ENCODE results near the gene GALNT18. TPM values are rescaled to one million over a fixed set of nuclear protein-coding genes. Genes with fewer than 3 reads are reported as not detected.

Gene GALNT18
- total RNA-seq, 1 donor from 2014 or later, result 24.4 TPM

DNA sequence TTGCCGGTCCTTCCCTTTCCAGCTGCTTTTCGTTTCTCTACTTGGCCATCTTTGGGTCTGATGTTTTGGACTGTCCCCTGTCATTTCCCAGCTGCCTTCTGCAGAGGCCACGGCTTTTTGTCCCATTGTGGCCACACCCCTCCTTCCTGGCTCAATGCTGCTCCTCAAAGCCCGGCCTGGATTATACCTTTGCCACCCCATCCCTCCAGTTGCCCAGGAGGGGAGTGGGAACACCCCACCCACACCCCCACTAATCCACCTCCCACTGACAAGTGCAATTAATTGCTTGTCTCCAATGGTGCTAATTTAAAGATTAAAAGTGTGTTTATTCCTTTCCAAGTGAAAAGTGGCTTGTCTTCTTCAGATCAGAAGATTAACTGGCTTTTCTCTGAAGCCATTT lies 234.6 kb downstream of the GALNT18 start:
- DNase-seq, result no peak
- no peaks in the 10 kb centered on the region for H3K36me3 ChIP-seq
- no peak overlapping the region for H3K27ac ChIP-seq (replicated peaks)
- intact Hi-C loops (cut with micrococcal nuclease), result no loop called here
- no peaks in the 10 kb centered on the region for H3K27me3 ChIP-seq (ENCODE audit: low read depth)
- H3K4me1 ChIP-seq, result peaks cover 32% of the 10 kb centered on the region
- H3K4me3 ChIP-seq, result no peak overlapping the region
- TF ChIP-seq, protein P1, sequence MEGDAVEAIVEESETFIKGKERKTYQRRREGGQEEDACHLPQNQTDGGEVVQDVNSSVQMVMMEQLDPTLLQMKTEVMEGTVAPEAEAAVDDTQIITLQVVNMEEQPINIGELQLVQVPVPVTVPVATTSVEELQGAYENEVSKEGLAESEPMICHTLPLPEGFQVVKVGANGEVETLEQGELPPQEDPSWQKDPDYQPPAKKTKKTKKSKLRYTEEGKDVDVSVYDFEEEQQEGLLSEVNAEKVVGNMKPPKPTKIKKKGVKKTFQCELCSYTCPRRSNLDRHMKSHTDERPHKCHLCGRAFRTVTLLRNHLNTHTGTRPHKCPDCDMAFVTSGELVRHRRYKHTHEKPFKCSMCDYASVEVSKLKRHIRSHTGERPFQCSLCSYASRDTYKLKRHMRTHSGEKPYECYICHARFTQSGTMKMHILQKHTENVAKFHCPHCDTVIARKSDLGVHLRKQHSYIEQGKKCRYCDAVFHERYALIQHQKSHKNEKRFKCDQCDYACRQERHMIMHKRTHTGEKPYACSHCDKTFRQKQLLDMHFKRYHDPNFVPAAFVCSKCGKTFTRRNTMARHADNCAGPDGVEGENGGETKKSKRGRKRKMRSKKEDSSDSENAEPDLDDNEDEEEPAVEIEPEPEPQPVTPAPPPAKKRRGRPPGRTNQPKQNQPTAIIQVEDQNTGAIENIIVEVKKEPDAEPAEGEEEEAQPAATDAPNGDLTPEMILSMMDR (IDR thresholded peaks at IDR 0.05; ENCODE audit: borderline replicate concordance), result no peak
- H3K9me3 ChIP-seq (replicated peaks), result no peaks in the 10 kb centered on the region

DNA sequence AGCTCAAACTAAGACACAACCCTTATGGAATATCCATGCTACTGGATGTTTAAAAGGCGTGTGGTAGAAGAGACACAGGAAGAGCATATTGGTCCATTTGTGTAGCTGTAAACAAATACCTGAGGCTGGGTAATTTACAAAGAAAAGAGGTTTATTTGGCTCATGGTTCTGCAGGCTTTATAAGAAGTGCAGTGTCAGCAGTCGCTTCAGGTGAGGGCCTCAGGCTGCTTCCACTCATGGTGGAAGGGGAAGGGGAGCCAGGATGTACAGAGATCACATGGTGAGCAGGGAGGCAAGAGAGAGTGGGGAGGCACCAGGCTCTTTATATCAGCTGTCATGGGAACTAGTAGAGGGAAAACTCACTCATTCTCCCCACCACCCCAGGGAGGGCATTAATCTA lies 237.0 kb downstream of the GALNT18 start:
- no peak for DNase-seq
- H3K9me3 ChIP-seq (replicated peaks), result no peaks in the 10 kb centered on the region
- peaks cover 31% of the 10 kb centered on the region for H3K4me1 ChIP-seq
- no peaks in the 10 kb centered on the region for H3K27me3 ChIP-seq (ENCODE audit: low read depth)
- TF ChIP-seq, protein P1 (IDR thresholded peaks at IDR 0.05; ENCODE audit: borderline replicate concordance), result no peak
- no peak overlapping the region for H3K27ac ChIP-seq (replicated peaks)
- no peak overlapping the region for H3K4me3 ChIP-seq
- H3K36me3 ChIP-seq, result no peaks in the 10 kb centered on the region
- intact Hi-C loops (cut with micrococcal nuclease), result no loop called here

DNA sequence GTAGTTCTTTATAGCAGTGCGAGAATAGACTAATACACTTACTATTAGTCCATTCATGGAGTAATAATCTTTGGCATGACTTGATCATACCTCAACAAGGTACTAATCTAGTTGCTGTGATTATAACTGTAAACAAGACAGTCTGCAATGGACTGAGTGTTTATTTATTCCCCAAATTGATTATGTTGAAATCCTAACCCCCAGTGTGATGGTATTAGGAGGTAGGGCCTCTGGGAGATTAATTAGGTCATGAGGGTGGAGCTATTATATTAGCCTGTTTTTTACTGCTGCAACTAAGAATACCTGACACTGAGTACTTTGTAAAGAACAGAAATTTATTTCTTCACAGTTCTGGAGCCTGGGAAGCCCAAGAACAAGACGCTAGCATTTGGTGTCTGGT lies 237.8 kb downstream of the GALNT18 start:
- DNase-seq, result no peak
- no peaks in the 10 kb centered on the region for H3K27me3 ChIP-seq (ENCODE audit: low read depth)
- no peak overlapping the region for H3K27ac ChIP-seq (replicated peaks)
- intact Hi-C loops (cut with micrococcal nuclease), result no loop called here
- TF ChIP-seq, protein P1 (IDR thresholded peaks at IDR 0.05; ENCODE audit: borderline replicate concordance), result no peak
- H3K9me3 ChIP-seq (replicated peaks), result no peaks in the 10 kb centered on the region
- H3K36me3 ChIP-seq, result no peaks in the 10 kb centered on the region
- H3K4me1 ChIP-seq, result peaks cover 22% of the 10 kb centered on the region
- H3K4me3 ChIP-seq, result no peak overlapping the region

DNA sequence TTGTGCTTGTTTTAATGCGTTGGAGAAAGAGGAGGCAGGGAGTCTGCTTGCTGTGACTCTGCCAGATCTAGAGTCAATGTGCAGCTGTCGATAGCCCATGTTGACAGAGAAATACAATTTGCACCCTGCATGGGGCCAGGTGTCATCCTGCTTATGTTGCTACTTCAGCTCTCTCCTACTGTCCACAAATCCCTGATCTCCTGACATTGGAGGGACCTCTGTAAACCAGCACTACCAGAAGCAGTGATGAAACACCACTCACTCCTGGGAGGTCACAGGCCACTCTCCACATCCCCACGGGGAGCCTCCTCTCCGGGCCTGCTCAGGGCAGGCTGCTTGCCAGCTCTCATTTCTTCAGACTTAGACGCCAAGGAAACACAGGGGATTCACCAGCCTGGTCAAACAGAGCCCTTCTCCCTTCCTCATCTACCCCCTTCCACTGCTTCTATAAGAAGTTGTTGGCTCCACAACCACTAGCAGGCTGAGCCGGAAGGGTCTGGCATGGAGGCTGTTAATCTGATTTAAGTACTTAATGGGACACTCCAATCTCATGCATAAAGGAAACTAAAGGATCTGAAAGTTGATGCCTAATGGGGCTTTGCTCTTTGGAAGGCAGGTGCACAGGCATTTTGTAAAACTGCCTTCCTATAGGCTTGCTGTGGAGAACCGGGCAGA lies 238.8 kb downstream of the GALNT18 start:
- peaks cover 7% of the 10 kb centered on the region for H3K36me3 ChIP-seq
- H3K4me3 ChIP-seq, result no peak overlapping the region
- H3K27me3 ChIP-seq (ENCODE audit: low read depth), result no peaks in the 10 kb centered on the region
- H3K4me1 ChIP-seq, result peaks cover 18% of the 10 kb centered on the region
- no peak overlapping the region for H3K27ac ChIP-seq (replicated peaks)
- TF ChIP-seq, protein P1 (IDR thresholded peaks at IDR 0.05; ENCODE audit: borderline replicate concordance), result no peak
- DNase-seq, result no peak
- intact Hi-C loops (cut with micrococcal nuclease), result no loop called here
- H3K9me3 ChIP-seq (replicated peaks), result no peaks in the 10 kb centered on the region

DNA sequence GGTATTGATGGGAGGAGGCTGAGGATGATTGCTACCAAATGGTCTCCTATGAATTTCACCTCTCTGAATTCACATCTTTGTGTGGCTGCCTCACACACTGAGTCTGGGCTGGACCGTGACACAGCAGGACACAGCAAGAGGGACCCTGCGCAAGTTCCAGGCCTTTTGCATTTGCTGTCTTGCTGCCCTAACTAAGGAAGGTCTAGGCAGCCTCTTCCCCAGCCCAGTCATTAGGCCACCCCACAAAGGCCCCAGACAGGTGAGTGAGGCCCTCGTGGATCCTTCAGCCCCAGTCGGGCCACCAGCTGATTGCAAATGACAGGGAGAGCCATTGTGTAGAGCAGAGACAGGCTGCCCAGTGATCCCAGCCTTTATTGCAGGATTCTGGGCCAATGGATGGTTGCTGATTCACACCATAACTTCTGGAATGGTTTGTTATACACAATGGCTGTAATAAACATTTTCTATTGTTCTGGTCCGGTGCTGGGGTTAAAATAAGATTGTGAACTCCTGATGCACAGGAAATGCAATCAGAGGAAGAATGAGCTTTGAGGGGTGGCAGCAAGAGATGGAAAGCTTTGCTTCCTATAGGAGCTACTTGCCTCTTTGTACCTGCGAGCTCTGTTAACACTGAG lies 240.2 kb downstream of the GALNT18 start:
- no peaks in the 10 kb centered on the region for H3K9me3 ChIP-seq (replicated peaks)
- TF ChIP-seq, protein P1 (IDR thresholded peaks at IDR 0.05; ENCODE audit: borderline replicate concordance), result no peak
- no peak for DNase-seq
- H3K4me1 ChIP-seq, result peaks cover 10% of the 10 kb centered on the region
- peaks cover 17% of the 10 kb centered on the region for H3K36me3 ChIP-seq
- H3K27me3 ChIP-seq (ENCODE audit: low read depth), result no peaks in the 10 kb centered on the region
- intact Hi-C loops (cut with micrococcal nuclease), result no loop called here
- H3K4me3 ChIP-seq, result no peak overlapping the region
- H3K27ac ChIP-seq (replicated peaks), result no peak overlapping the region
